ENCODE results near the gene RAI1. TPM values are rescaled to one million over a fixed set of nuclear protein-coding genes. Genes with fewer than 3 reads are reported as not detected.

Gene RAI1
- total RNA-seq, 1 donor from 2014 or later = 31.2 TPM

DNA sequence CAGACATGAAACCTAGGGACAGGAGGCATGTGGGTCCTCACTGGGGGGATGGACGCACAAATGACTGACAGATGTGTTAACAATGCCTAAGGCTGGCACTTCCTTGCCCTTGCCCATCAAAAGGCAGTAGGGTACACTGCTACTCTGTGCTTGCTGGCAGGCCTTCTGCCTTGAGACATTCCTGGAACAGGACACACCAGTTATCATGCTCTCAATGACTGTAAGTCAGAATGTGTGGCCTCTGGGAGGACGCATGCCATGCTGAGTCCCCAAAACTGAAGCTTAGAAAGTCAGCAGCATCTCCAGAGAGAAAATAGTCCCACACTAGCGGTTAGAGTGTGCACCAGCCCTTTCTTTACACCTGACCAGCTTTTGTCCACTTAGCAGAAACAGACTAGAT lies 171.7 kb downstream of the RAI1 start:
- intact Hi-C loops (cut with micrococcal nuclease) = no loop called here
- no peaks in the 10 kb centered on the region for H3K36me3 Mint-ChIP-seq (ENCODE audit: low read depth)
- DNase-seq (no peak), ATAC-seq (ENCODE audit: low read depth) (no peak)
- ChIA-PET CTCF (no interaction called here), POLR2A (no interaction called here)
- TF ChIP-seq, protein P1, sequence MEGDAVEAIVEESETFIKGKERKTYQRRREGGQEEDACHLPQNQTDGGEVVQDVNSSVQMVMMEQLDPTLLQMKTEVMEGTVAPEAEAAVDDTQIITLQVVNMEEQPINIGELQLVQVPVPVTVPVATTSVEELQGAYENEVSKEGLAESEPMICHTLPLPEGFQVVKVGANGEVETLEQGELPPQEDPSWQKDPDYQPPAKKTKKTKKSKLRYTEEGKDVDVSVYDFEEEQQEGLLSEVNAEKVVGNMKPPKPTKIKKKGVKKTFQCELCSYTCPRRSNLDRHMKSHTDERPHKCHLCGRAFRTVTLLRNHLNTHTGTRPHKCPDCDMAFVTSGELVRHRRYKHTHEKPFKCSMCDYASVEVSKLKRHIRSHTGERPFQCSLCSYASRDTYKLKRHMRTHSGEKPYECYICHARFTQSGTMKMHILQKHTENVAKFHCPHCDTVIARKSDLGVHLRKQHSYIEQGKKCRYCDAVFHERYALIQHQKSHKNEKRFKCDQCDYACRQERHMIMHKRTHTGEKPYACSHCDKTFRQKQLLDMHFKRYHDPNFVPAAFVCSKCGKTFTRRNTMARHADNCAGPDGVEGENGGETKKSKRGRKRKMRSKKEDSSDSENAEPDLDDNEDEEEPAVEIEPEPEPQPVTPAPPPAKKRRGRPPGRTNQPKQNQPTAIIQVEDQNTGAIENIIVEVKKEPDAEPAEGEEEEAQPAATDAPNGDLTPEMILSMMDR (IDR thresholded peaks at IDR 0.05) = no peak
- no peak overlapping the region for H3K27ac Mint-ChIP-seq
- no peaks in the 10 kb centered on the region for H3K27me3 Mint-ChIP-seq
- H3K4me3 Mint-ChIP-seq = no peak overlapping the region
- H3K9me3 Mint-ChIP-seq = no peaks in the 10 kb centered on the region
- peaks cover 35% of the 10 kb centered on the region for H3K4me1 Mint-ChIP-seq

DNA sequence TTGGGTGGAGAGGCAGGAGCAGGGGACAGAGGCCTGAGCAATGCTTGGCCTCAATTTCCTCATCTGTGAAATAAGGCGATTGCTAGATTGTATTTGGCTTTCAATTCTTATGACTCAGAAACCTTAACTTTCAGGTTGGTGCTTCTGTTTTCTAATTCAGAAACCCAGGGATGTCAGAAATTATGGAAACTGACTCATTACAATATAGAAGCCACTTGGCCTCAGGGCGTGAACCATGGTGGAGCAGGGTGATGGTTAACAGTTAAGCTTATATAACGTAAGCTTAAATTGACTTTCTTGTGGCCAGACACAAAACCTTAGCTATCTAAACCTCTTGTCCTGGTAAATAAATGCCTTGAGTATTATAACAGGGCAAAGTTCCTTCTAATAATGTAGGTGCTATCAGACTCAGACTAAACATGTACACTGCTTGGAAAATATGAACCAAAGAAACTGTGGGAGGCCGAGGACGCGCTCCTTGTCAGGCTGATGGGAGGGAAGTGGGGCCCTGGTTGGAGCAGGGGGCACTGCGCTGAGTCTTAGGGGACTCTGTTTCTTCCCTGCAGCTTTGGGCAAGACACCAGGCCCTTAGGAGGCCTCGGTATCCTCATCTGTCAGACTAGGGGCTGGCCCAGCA lies 172.7 kb downstream of the RAI1 start:
- TF ChIP-seq, protein P1 (IDR thresholded peaks at IDR 0.05) = no peak
- H3K36me3 Mint-ChIP-seq (ENCODE audit: low read depth) = no peaks in the 10 kb centered on the region
- ChIA-PET POLR2A (no interaction called here), CTCF (interaction anchor here (0.8 to 10.1 kb wide), 2 partner anchors 40 to 65 kb away, joined by 3 to 76 read pairs; no protein-coding TSS in a partner anchor)
- ATAC-seq (ENCODE audit: low read depth) = no peak
- DNase-seq = no peak
- H3K27ac Mint-ChIP-seq = no peak overlapping the region
- peaks cover 26% of the 10 kb centered on the region for H3K4me1 Mint-ChIP-seq
- no peaks in the 10 kb centered on the region for H3K9me3 Mint-ChIP-seq
- no peaks in the 10 kb centered on the region for H3K27me3 Mint-ChIP-seq
- intact Hi-C loops (cut with micrococcal nuclease) = no loop called here
- H3K4me3 Mint-ChIP-seq = no peak overlapping the region

DNA sequence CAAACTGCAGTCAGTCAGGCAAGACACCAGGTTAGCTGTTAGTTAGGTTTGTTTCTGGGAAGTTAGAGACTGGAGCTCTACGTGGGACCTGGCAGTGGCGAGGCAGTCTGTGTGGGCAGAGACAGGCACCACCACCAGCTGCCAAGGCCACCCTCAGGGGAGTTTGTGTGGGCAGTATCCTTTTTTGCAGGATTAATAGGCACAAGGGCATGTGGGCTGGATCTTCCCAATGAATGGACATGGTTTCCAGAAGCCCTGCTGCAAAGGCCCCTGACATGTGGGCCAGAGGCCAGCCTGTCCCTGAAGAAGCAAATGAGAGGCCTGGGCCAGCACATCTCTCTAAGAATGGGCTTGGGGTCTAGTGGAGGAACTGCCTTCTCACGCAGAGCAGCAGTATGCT lies 174.7 kb downstream of the RAI1 start:
- H3K27me3 Mint-ChIP-seq = no peaks in the 10 kb centered on the region
- POLR2A ChIA-PET = interaction anchor here (1.2 kb wide), 1 partner anchor 40 kb away, joined by 3 read pairs; no protein-coding TSS in a partner anchor
- H3K36me3 Mint-ChIP-seq (ENCODE audit: low read depth) = no peaks in the 10 kb centered on the region
- CTCF ChIA-PET = interaction anchor here (10.1 kb wide), 1 partner anchor 42 kb away, joined by 76 read pairs; no protein-coding TSS in a partner anchor
- H3K27ac Mint-ChIP-seq = no peak overlapping the region
- intact Hi-C loops (cut with micrococcal nuclease) = no loop called here
- DNase-seq (no peak), ATAC-seq (ENCODE audit: low read depth) (no peak)
- TF ChIP-seq, protein P1 (IDR thresholded peaks at IDR 0.05) = no peak
- H3K9me3 Mint-ChIP-seq = no peaks in the 10 kb centered on the region
- H3K4me1 Mint-ChIP-seq = peaks cover 6% of the 10 kb centered on the region
- no peak overlapping the region for H3K4me3 Mint-ChIP-seq

DNA sequence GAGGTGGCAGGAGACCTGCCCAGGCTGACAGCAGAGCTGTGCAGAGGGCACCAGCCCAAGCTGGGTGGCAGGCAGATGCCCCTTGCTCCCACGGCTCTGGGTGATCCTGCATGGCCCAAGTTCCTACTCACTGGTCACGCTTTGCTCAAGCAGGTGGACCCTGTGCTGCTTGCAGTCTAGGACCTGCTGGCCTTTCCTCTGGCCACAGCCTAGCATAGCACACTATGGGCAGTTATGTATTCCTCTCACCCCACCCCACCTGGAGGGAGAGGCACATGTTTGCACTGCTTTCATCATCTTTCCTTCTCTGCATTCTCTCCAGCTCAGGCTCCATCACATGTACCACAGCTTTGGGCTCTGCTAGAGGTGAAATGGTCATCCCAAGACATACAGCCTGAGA lies 175.1 kb downstream of the RAI1 start:
- DNase-seq = no peak
- no peak for ATAC-seq (ENCODE audit: low read depth)

DNA sequence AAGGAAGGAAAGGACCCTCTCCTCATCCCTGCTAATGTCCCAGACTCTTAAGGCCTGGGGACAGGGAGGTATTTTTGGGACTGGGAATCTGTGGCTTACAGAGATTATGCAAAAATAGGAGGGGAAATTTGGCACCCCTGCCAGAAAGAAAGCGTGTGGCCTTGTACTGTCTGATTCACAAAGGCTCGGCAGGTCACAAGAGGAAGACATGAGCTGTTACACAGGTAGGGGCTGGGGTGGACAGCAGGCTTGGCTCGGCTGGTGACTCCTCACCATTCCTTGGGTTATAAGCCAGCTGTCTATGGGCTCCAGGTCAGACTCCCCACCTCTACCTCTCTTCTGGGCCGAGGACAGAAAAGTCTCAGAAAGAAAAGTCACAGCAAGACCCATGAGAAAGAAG lies 176.2 kb downstream of the RAI1 start:
- TF ChIP-seq, protein P1 (IDR thresholded peaks at IDR 0.05) = no peak
- CTCF ChIA-PET = interaction anchor here (0.8 to 10.1 kb wide), 3 partner anchors 12 to 178 kb away, joined by 3 to 76 read pairs (median 3); no protein-coding TSS in a partner anchor
- H3K27ac Mint-ChIP-seq = no peak overlapping the region
- POLR2A ChIA-PET = interaction anchor here (0.9 kb wide), 1 partner anchor 24 kb away, joined by 4 read pairs; no protein-coding TSS in a partner anchor
- no peaks in the 10 kb centered on the region for H3K36me3 Mint-ChIP-seq (ENCODE audit: low read depth)
- ATAC-seq (ENCODE audit: low read depth) (no peak), DNase-seq (no peak)
- no peaks in the 10 kb centered on the region for H3K9me3 Mint-ChIP-seq
- no peaks in the 10 kb centered on the region for H3K27me3 Mint-ChIP-seq
- no peaks in the 10 kb centered on the region for H3K4me1 Mint-ChIP-seq
- intact Hi-C loops (cut with micrococcal nuclease) = no loop called here
- H3K4me3 Mint-ChIP-seq = no peak overlapping the region

More for the DNA sequence above, 175.1 kb downstream of the RAI1 start:
- intact Hi-C loops (cut with micrococcal nuclease) = no loop called here
- ChIA-PET CTCF (interaction anchor here (0.9 to 10.1 kb wide), 2 partner anchors 43 to 177 kb away, joined by 3 to 76 read pairs; no protein-coding TSS in a partner anchor), POLR2A (interaction anchor here (1.2 kb wide), 1 partner anchor 41 kb away, joined by 3 read pairs; no protein-coding TSS in a partner anchor)
- no peak overlapping the region for H3K27ac Mint-ChIP-seq
- H3K36me3 Mint-ChIP-seq (ENCODE audit: low read depth) = no peaks in the 10 kb centered on the region
- TF ChIP-seq, protein P1 (IDR thresholded peaks at IDR 0.05) = no peak
- no peak overlapping the region for H3K4me3 Mint-ChIP-seq
- H3K4me1 Mint-ChIP-seq = peaks cover 3% of the 10 kb centered on the region
- no peaks in the 10 kb centered on the region for H3K27me3 Mint-ChIP-seq
- no peaks in the 10 kb centered on the region for H3K9me3 Mint-ChIP-seq
